Right lobe of liver (tissue), 6 donors: ENCODE measurements around the gene PRR22. TPM values are rescaled to one million over a fixed set of nuclear protein-coding genes. Genes with fewer than 3 reads are reported as not detected.
"Not testable (repeated sequence)": the region's sequence is repeated elsewhere in the genome, so short reads cannot be mapped to it uniquely, and the experiment has no call there.

Source experiments
- ATAC-seq, 4 donors: fragments of 200-7000 bp; cut with Tn5 transposase; one replicate each; pipeline ENCODE4 v1.9.1; 2020; ENCODE audit warnings: mild to moderate bottlenecking in 4 of 4, moderate library complexity in 4 of 4
- DNase-seq, 3 donors: peaks; one replicate each; pipeline ENCODE4 v3.0.0-alpha.2; 2020
- H3K27ac ChIP-seq, 3 donors: fragments of 200-600 bp; one replicate each; pipeline ENCODE4 v1.8.0; 2022
- H3K27me3 ChIP-seq, 2 donors: fragments of 200-600 bp; one replicate each; pipeline ENCODE4 v1.8.0; 2022
- H3K36me3 ChIP-seq, 4 donors: fragments of 200-600 bp; sonication (generic) in 1 of 4; one replicate each; pipeline versions ENCODE4 v1.5.1 to v1.8.0; 2017 to 2022; ENCODE audit warnings: control low read depth in 1 of 4
- H3K4me1 ChIP-seq, 4 donors: fragments of 200-600 bp; sonication (generic) in 1 of 4; one replicate each; pipeline versions ENCODE4 v1.5.1 to v1.8.0; 2017 to 2022; ENCODE audit warnings: control low read depth in 1 of 4
- H3K4me3 ChIP-seq, 3 donors: fragments of 200-600 bp; one replicate each; pipeline ENCODE4 v1.8.0; 2022
- H3K9me3 ChIP-seq, 4 donors: fragments of 200-600 bp; sonication (generic) in 1 of 4; one replicate each; pipeline versions ENCODE4 v1.5.1 to v1.8.0; 2017 to 2022; ENCODE audit warnings: control low read depth in 1 of 4
- CTCF ChIP-seq, 4 donors: fragments of 200-600 bp in 3 of 4; fragments of 450-650 bp in 1 of 4; IDR thresholded peaks; one replicate each; pipeline versions ENCODE4 v1.5.1 to v1.8.0; 2016 to 2022; ENCODE audit warnings: antibody characterized with exemption in 4 of 4, mild to moderate bottlenecking in 2 of 4
- POLR2A ChIP-seq: fragments of 450-650 bp; IDR thresholded peaks from one replicate; pipeline ENCODE4 v1.6.1; 2017; ENCODE audit warnings: antibody characterized with exemption, mild to moderate bottlenecking
- WGBS: methylation state at CpG from one replicate; pipeline ENCODE4 v1.1.6; 2018; ENCODE audit warnings: low coverage, low lambda C conversion rate; ENCODE audit not compliant: insufficient coverage; ENCODE audit errors: missing lambda C conversion rate; 5-methylcytosine and 5-hydroxymethylcytosine counted together
- intact Hi-C, 2 donors: fragments of 100-400 bp; cut with DNase I; formaldehyde crosslinking; loops; one replicate each; pipeline versions ENCODE4 v1.11.2 to v1.14.1; 2022
- total RNA-seq, 6 experiments: library from RNA; depleted of rRNA in 2 of 6; stranded (reverse); fragments of >200 nt in 2 of 6; fragmentation: NEBNext Ultra II Directional in 3 of 6; extraction: Animal tissue kit (Norgen Biotek cat#: 25700) in 3 of 6; gene quantifications; one replicate each; pipeline versions ENCODE4 v1.1.0 to v1.2.4, GENCODE V29; 2016 to 2023
- donor health status: DM: no; HTN: yes; CAD: no.
- donor health status: DM: no; HTN: no; CAD: no.
- donor health status: DM: no; HTN: no; CAD: no.
- donor health status: DM: no; HTN: yes; CAD: no.
- donor health status: DM: no; HTN: yes; CAD: no.

Gene PRR22
- total RNA-seq, 6 experiments from 2014 or later, result 1.7 to 3.3 (median 2.1) TPM

- intact Hi-C loops, result no loop called here
- H3K9me3 ChIP-seq, result no peaks in the 10 kb centered on the region
- ATAC-seq (no peak), DNase-seq (no peak)
- H3K36me3 ChIP-seq, result no peaks in the 10 kb centered on the region
- H3K27ac ChIP-seq, result no peak overlapping the region
- 70% methylated on average over 5 of the region's 5 CpGs for WGBS
- no peaks in the 10 kb centered on the region for H3K4me1 ChIP-seq
- no peak overlapping the region for H3K4me3 ChIP-seq
- TF ChIP-seq POLR2A (no peak), CTCF (IDR thresholded peaks at IDR 0.05) (no peak)
- H3K27me3 ChIP-seq, result no peaks in the 10 kb centered on the region
Observed at GRCh38 chr19:5762608-5763217, 21.8 kb downstream of the PRR22 start.

GRCh38 chr19:5753743-5754142 lies 30.8 kb downstream of the PRR22 start:
- Histone ChIP-seq H3K27me3 (no peaks in the 10 kb centered on the region), H3K27ac (no peak overlapping the region), H3K36me3 (no peaks in the 10 kb centered on the region), H3K4me3 (no peak overlapping the region), H3K9me3 (no peaks in the 10 kb centered on the region), H3K4me1 (no peaks in the 10 kb centered on the region)
- TF ChIP-seq CTCF (IDR thresholded peaks at IDR 0.05) (no peak), POLR2A (no peak)
- WGBS, result 67% methylated on average over 6 of the region's 6 CpGs
- DNase-seq (no peak), ATAC-seq (no peak)
- intact Hi-C loops, result no loop called here

GRCh38 chr19:5751709-5752108 lies 32.8 kb downstream of the PRR22 start:
- H3K9me3 ChIP-seq, result no peaks in the 10 kb centered on the region

GRCh38 chr19:5749505-5749904 lies 35.0 kb downstream of the PRR22 start:
- TF ChIP-seq CTCF (IDR thresholded peaks at IDR 0.05) (no peak), POLR2A (no peak)
- Histone ChIP-seq H3K27ac (no peak overlapping the region), H3K9me3 (no peaks in the 10 kb centered on the region), H3K27me3 (no peaks in the 10 kb centered on the region), H3K36me3 (no peaks in the 10 kb centered on the region), H3K4me3 (no peak overlapping the region), H3K4me1 (no peaks in the 10 kb centered on the region)
- DNase-seq, result no peak
- no peak for ATAC-seq
- 79% methylated on average over 5 of the region's 5 CpGs for WGBS
- intact Hi-C loops, result no loop called here

More at GRCh38 chr19:5751709-5752108, 32.8 kb downstream of the PRR22 start:
- H3K27me3 ChIP-seq, result no peaks in the 10 kb centered on the region
- H3K4me3 ChIP-seq, result no peak overlapping the region
- WGBS, result 54% methylated on average over 7 of the region's 7 CpGs
- H3K36me3 ChIP-seq, result no peaks in the 10 kb centered on the region
- ATAC-seq (no peak), DNase-seq (no peak)
- H3K4me1 ChIP-seq, result no peaks in the 10 kb centered on the region
- intact Hi-C loops, result no loop called here
- TF ChIP-seq POLR2A (no peak), CTCF (IDR thresholded peaks at IDR 0.05) (no peak)
- no peak overlapping the region for H3K27ac ChIP-seq

GRCh38 chr19:5748920-5749319 lies 35.6 kb downstream of the PRR22 start:
- H3K9me3 ChIP-seq, ATAC-seq, DNase-seq, H3K4me1 ChIP-seq, H3K27me3 ChIP-seq, H3K4me3 ChIP-seq, H3K36me3 ChIP-seq, intact Hi-C loops, H3K27ac ChIP-seq: not testable (repeated sequence)
- WGBS, result 47% methylated on average over 6 of the region's 6 CpGs

GRCh38 chr19:5744999-5745398 lies 39.5 kb downstream of the PRR22 start:
- ATAC-seq, H3K9me3 ChIP-seq, H3K27ac ChIP-seq, DNase-seq, intact Hi-C loops, H3K4me1 ChIP-seq, H3K27me3 ChIP-seq, H3K4me3 ChIP-seq, H3K36me3 ChIP-seq: not testable (repeated sequence)
- WGBS, result 80% methylated on average over 9 of the region's 10 CpGs
